Epithelial cell of proximal tubule (primary cell): ENCODE data around the gene PEG3. TPM values are rescaled to one million over a fixed set of nuclear protein-coding genes. Genes with fewer than 3 reads are reported as not detected.

ENCODE experiments used
- DNase-seq: peaks from one replicate; pipeline ENCODE4 v3.0.0-alpha.2; 2011; ENCODE audit warnings: low read depth
- H3K4me3 ChIP-seq: 2 replicates; pipeline ENCODE4 v1.5.1; 2011; ENCODE audit warnings: low read depth, mild to moderate bottlenecking, low read length
- total RNA-seq: library from RNA; depleted of rRNA; stranded (reverse); fragments of >200 nt; gene quantifications from 2 replicates; pipeline ENCODE4 v1.2.3, GENCODE V29; 2015
- TF ChIP-seq, protein P1 (sequence below): conservative IDR thresholded peaks from 2 replicates; pipeline ENCODE4 v1.5.1; 2012; ENCODE audit warnings: low read depth, mild to moderate bottlenecking, low read length

Gene PEG3
- total RNA-seq, 1 donor from 2014 or later = 2.8 TPM

DNA sequence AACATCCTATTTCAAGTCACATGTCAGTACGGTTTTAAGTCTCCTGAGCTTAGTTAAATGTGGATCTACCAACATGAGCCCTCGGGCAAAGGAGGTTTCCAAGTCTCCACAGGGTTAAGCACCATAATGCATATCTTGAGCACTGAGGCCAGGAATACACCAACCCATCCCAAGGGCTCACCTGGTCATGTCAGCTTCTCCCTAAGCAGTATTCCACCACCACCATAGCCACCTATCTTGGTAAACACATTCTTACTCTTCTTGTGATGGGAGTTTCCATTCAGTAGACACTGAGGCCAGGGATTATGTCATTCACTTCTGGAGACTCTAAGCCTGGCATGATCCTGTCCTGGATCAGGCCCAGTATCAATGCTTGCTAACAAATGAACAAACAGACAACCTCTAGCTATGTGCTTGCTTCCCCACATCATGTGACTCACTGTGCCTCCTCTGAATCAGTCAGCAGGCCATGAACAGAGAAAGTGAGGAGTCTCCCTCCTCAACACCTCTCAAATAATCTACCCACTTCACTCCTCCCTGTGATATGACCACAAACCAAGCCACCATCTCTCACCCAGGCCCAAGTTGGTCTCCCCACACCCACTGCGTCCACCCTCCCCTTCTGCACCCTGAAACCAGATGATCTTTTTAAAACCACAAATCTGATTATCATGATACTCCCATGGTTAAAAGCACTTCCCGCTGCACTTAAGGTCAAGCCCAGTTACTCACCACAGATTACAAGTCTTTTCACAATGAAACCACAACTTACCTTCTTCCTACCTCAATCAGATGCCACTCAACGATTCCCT is 5.8 kb downstream of the PEG3 start:
- no peak for DNase-seq
- TF ChIP-seq, protein P1, sequence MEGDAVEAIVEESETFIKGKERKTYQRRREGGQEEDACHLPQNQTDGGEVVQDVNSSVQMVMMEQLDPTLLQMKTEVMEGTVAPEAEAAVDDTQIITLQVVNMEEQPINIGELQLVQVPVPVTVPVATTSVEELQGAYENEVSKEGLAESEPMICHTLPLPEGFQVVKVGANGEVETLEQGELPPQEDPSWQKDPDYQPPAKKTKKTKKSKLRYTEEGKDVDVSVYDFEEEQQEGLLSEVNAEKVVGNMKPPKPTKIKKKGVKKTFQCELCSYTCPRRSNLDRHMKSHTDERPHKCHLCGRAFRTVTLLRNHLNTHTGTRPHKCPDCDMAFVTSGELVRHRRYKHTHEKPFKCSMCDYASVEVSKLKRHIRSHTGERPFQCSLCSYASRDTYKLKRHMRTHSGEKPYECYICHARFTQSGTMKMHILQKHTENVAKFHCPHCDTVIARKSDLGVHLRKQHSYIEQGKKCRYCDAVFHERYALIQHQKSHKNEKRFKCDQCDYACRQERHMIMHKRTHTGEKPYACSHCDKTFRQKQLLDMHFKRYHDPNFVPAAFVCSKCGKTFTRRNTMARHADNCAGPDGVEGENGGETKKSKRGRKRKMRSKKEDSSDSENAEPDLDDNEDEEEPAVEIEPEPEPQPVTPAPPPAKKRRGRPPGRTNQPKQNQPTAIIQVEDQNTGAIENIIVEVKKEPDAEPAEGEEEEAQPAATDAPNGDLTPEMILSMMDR = no peak
- no peak overlapping the region for H3K4me3 ChIP-seq

DNA sequence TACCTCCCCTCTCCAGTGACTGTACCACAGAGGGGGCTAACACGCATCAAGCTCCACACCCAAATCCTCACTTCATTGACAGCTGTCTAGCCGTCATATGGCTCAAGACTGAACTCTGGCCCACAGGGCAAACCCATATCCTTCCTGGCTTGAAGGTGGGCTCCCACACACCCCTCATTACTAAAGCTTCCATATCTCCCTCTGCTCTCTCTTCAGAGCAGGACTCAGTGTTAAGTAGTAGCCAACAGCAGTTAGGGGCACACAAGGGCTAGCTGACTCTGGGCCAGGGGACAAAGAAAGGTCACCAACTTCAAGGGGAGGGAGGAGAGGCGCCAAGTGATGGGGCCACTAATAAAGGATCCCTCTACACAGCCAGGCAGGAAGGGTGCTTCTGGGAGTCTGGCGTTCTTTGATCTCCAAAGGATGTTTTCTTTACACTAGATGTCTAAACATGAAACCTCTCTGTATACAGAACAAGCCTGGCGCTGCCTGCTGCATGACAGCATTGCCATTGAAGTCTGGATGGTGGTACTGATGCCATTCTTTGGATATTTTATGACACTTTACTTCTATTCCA is 8.1 kb downstream of the PEG3 start:
- TF ChIP-seq, protein P1 = no peak
- DNase-seq = no peak
- H3K4me3 ChIP-seq = no peak overlapping the region

DNA sequence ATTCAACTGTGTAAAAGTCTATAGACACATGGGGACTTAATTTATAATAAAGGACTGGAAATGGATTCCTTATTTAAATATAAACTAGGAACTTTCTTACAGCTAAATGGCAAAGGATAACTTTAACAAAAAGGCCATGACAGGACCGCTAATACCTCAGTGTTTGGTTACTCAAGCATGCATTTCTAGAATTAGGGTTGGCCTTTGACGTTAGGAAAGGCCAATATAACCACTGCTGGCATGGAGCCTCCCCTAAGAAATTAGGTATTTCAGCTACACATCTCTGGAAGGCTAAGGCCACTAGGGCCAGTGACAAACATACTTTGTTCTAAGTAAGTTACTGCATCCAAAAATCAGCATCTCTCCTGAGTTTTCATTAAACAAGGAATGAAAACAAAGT is 9.3 kb downstream of the PEG3 start:
- no peak for DNase-seq
- H3K4me3 ChIP-seq = no peak overlapping the region
- TF ChIP-seq, protein P1 = no peak

DNA sequence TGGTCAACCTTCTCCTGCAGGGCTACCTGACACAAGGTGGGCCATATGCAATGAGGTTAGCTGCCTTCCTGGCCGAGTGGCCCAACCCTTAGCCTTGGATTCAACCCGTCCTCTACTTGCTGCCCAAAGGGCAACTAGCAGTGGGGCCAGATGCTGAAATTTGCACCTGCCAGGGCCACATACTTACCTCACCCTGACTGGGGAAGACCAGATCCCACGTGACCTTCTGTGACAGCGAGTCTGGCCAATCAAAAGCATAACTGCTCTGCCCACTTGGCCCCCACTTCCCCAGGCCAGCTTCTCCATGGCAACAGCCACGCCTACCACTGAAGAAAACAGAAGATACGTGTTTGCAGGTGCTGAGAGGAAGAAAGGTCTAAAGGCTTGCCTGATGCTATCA is 10.9 kb downstream of the PEG3 start:
- TF ChIP-seq, protein P1 = no peak
- no peak overlapping the region for H3K4me3 ChIP-seq
- no peak for DNase-seq

DNA sequence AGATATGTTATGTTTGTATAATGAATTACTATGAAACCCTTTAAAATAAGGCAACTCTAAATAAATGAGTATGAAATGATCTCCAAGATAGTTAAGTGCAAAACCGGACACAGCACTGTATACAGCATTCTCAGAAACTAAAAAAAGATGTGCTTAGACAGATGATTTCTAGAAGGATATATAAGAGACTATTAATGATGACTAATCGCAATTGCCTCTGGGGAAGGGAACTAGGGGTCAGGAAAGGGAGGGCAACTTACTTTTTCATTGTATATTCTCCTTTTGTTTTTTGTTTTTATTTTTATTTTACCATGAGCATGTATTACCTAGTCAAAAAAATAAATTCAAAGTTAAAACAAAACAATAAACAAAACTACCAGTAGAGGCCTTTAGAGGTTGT is 12.8 kb downstream of the PEG3 start:
- DNase-seq = no peak
- TF ChIP-seq, protein P1 = no peak
- H3K4me3 ChIP-seq = no peak overlapping the region

DNA sequence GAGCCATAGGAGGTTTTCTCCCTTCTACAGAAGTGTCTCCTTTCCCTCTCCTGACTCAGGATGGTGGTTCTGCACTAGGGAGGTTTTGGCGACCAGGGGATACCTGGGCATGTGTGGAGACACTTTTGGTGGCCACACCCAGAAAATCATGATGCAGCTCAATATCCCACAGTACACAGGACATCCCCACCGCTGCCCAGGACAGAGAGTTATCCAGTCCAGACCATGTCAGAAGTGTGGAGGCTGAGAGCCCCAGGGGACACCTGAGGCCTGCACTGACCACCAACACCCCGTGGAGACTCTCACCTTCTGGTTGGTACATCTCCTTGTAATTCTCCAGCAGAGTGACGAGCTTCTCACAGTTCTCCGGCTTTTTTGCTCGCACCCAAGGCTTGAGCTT is 16.6 kb downstream of the PEG3 start:
- TF ChIP-seq, protein P1 = no peak
- DNase-seq = no peak

DNA sequence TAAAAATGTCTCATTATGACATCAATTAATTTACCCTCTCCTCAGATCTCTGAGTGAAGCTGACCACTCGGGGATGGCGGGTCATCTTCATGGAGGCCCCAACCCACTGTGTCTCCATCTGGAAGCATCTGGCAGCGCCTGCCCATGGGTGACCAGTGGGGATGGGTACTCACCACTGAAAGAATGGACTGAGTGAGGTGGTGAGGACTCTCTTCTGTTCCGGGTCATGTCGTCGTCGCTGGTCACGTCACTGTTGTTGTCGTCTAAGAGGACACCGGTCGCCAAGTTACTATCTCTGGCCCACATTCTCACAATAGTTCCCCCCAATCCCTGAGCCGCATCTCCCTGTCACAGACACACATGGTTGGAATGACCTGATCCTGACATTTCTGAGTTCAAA is 17.1 kb downstream of the PEG3 start:
- no peak overlapping the region for H3K4me3 ChIP-seq
- no peak for DNase-seq
- TF ChIP-seq, protein P1 = no peak

More for the DNA sequence above, 16.6 kb downstream of the PEG3 start:
- no peak overlapping the region for H3K4me3 ChIP-seq
